Calu3 (cell line): ENCODE data around the gene CPT1C. TPM values are rescaled to one million over a fixed set of nuclear protein-coding genes. Genes with fewer than 3 reads are reported as not detected.
"Not testable (repeated sequence)": the region's sequence is repeated elsewhere in the genome, so short reads cannot be mapped to it uniquely, and the experiment has no call there.

Experiments used
- BruUV-seq: library from RNA; stranded (reverse); fragments of 400-500 nt; replicated peaks from 2 replicates; lab custom pipeline; 2021; lab: Mats Ljungman, UMichigan
- CTCF ChIA-PET: fragments of 300-600 bp; sonication (Branson Sonifier 250); formaldehyde crosslinking; loops from one replicate; lab custom pipeline; 2022; ENCODE audit warnings: antibody characterized with exemption; lab: Charles Lee
- DNase-seq: peaks from one replicate; pipeline ENCODE4 v3.0.0; 2022
- H3K27ac Mint-ChIP-seq: one replicate; pipeline ENCODE4 v1.8.0; 2022; ENCODE audit warnings: mixed read lengths; ENCODE audit not compliant: unreplicated experiment
- H3K27me3 Mint-ChIP-seq: one replicate; pipeline ENCODE4 v1.8.0; 2022; ENCODE audit warnings: mixed read lengths; ENCODE audit not compliant: unreplicated experiment
- H3K36me3 Mint-ChIP-seq: one replicate; pipeline ENCODE4 v1.8.0; 2022; ENCODE audit warnings: mild to moderate bottlenecking, moderate library complexity, mixed read lengths; ENCODE audit not compliant: insufficient read depth, unreplicated experiment
- H3K4me1 Mint-ChIP-seq: one replicate; pipeline ENCODE4 v1.8.0; 2022; ENCODE audit warnings: mild to moderate bottlenecking, low read depth, mixed read lengths; ENCODE audit not compliant: unreplicated experiment
- H3K4me3 Mint-ChIP-seq: one replicate; pipeline ENCODE4 v1.8.0; 2022; ENCODE audit warnings: mild to moderate bottlenecking, low read depth, moderate library complexity, mixed read lengths; ENCODE audit not compliant: unreplicated experiment
- H3K9me3 Mint-ChIP-seq: one replicate; pipeline ENCODE4 v1.8.0; 2022; ENCODE audit warnings: low read depth, mixed read lengths; ENCODE audit not compliant: unreplicated experiment
- intact Hi-C: fragments of 100-400 bp; cut with micrococcal nuclease; formaldehyde crosslinking; loops from one replicate; pipeline ENCODE4 v1.10.0; 2022; ENCODE audit not compliant: unreplicated experiment
- total RNA-seq: library from RNA; stranded (reverse); gene quantifications from 2 replicates; pipeline ENCODE4 v1.2.3, GENCODE V29; 2022
- TF ChIP-seq, protein P1 (sequence below): fragments of 200-600 bp; IDR thresholded peaks from one replicate; pipeline ENCODE4 v1.8.0; 2022; ENCODE audit warnings: antibody characterized with exemption; ENCODE audit not compliant: unreplicated experiment

The CPT1C gene
- total RNA-seq, 1 experiment from 2014 or later: 0.57 TPM

GRCh38 chr19:49718511-49718910 is 27.6 kb downstream of the CPT1C start:
- intact Hi-C loops: no loop called here
- Mint-ChIP-seq H3K27ac (no peak overlapping the region), H3K9me3 (no peaks in the 10 kb centered on the region), H3K4me1 (peaks cover 4% of the 10 kb centered on the region), H3K27me3 (peaks cover 8% of the 10 kb centered on the region), H3K36me3 (no peaks in the 10 kb centered on the region), H3K4me3 (no peak overlapping the region)
- TF ChIP-seq, protein P1, sequence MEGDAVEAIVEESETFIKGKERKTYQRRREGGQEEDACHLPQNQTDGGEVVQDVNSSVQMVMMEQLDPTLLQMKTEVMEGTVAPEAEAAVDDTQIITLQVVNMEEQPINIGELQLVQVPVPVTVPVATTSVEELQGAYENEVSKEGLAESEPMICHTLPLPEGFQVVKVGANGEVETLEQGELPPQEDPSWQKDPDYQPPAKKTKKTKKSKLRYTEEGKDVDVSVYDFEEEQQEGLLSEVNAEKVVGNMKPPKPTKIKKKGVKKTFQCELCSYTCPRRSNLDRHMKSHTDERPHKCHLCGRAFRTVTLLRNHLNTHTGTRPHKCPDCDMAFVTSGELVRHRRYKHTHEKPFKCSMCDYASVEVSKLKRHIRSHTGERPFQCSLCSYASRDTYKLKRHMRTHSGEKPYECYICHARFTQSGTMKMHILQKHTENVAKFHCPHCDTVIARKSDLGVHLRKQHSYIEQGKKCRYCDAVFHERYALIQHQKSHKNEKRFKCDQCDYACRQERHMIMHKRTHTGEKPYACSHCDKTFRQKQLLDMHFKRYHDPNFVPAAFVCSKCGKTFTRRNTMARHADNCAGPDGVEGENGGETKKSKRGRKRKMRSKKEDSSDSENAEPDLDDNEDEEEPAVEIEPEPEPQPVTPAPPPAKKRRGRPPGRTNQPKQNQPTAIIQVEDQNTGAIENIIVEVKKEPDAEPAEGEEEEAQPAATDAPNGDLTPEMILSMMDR: no peak
- DNase-seq: no peak
- BruUV-seq: no TSS peak
- CTCF ChIA-PET: no interaction called here

- no TSS peak for BruUV-seq
Observed at GRCh38 chr19:49718991-49719390, 28.1 kb downstream of the CPT1C start.

DNA sequence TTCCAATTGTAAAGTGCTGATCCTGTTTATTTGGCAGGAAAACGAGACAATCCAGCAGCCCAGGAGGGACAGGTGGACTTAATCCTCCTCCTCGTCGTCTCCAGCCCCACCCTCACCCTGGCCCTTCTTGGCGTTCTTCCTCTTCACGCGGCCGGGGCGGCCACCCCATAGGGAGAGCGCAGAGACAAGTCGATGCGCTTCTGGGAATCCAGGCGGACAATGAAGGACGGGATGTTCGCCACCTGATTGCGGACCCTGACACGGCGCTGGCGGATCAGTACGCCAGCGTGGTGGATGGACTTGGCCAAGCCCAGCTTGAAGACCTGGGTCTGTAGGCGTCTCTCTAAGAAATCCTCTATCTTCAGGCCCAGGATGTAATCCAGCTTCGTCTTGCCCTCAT is 28.5 kb downstream of the CPT1C start:
- H3K36me3 Mint-ChIP-seq, BruUV-seq: not testable (repeated sequence)
- CTCF ChIA-PET: interaction anchor here (0.6 to 0.7 kb wide), 2 partner anchors 46 to 924 kb away, joined by 3 to 4 read pairs; no protein-coding TSS in a partner anchor

More at GRCh38 chr19:49718991-49719390, 28.1 kb downstream of the CPT1C start:
- peaks cover 13% of the 10 kb centered on the region for H3K27me3 Mint-ChIP-seq
- no peak overlapping the region for H3K4me3 Mint-ChIP-seq
- H3K9me3 Mint-ChIP-seq: no peaks in the 10 kb centered on the region
- CTCF ChIA-PET: no interaction called here
- TF ChIP-seq, protein P1: no peak
- DNase-seq: no peak
- no peak overlapping the region for H3K27ac Mint-ChIP-seq
- intact Hi-C loops: no loop called here
- no peaks in the 10 kb centered on the region for H3K4me1 Mint-ChIP-seq
- H3K36me3 Mint-ChIP-seq: no peaks in the 10 kb centered on the region

DNA sequence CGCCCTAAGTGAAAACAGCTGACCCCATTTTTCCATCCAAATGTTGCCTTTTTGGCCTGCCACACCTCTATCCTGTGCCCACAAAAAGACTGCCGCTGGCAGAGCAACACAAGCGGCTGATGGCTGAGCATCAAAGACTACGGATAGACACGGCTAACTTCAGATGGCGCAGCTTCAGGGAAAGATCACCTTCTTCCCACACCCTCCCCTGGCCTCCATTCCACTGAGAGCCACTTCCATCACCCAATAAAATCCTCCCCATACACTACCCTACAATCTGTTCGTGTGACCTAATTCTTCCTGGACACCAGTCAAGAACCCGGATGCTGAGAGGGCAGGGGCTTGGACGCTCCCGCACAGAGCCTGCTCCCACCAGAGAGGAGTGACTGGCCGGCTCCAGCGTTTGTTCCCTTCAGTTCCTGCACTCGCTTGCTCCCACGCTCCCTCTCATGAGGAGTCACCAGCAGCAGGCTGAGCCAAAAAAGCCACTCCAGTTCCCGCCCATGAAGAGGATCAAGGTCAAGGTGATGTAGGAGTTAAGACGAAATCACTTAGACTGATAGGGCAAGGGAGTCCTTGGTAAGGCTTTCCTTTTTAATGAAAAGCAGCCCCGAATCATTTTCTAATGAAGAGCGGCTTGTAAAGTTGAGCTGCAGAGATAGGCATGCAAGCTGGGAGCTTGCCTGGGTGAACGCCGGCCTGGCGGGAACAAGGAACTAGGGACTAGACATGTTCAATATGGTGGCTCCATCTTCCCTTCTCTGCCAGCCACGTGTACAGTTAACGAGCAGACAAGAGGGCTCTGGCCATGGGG is 36.5 kb downstream of the CPT1C start:
- CTCF ChIA-PET: no interaction called here
- no peak overlapping the region for H3K27ac Mint-ChIP-seq
- TF ChIP-seq, protein P1: no peak
- no peaks in the 10 kb centered on the region for H3K36me3 Mint-ChIP-seq
- H3K9me3 Mint-ChIP-seq: no peaks in the 10 kb centered on the region
- peaks cover 44% of the 10 kb centered on the region for H3K27me3 Mint-ChIP-seq
- DNase-seq: no peak
- no TSS peak for BruUV-seq
- no peak overlapping the region for H3K4me3 Mint-ChIP-seq
- intact Hi-C loops: loop anchor here (2.0 kb wide), 1 partner anchor 27 kb away; no protein-coding TSS in a partner anchor
- no peaks in the 10 kb centered on the region for H3K4me1 Mint-ChIP-seq

More for the DNA sequence above, 28.5 kb downstream of the CPT1C start:
- H3K27ac Mint-ChIP-seq, intact Hi-C loops, H3K4me1 Mint-ChIP-seq, H3K4me3 Mint-ChIP-seq, DNase-seq, H3K9me3 Mint-ChIP-seq: not testable (repeated sequence)
- peaks cover 13% of the 10 kb centered on the region for H3K27me3 Mint-ChIP-seq

DNA sequence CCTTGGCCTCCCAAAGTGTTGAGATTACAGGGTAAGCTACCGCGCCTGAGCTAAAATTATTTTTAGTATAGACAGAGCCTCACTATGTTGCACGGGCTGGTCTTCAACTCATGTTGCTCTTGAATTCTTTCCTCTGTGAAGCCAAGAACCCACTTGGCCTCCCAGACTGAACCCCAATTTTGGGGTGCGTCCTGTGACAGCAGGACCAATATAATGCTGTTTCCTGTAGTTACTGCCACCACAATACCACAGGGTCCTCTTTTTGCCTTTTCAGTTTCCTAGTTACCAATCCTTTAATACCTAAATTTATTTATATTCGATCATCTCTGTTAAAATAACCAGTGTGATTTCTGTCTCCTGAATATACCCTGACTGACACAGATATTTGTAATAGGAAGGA is 39.2 kb downstream of the CPT1C start:
- no peak overlapping the region for H3K27ac Mint-ChIP-seq
- DNase-seq: no peak
- CTCF ChIA-PET: interaction anchor here (0.6 kb wide), 1 partner anchor 468 kb away, joined by 3 read pairs; no protein-coding TSS in a partner anchor
- BruUV-seq: no TSS peak
- no peak overlapping the region for H3K4me3 Mint-ChIP-seq
- H3K27me3 Mint-ChIP-seq: peaks cover 33% of the 10 kb centered on the region
- H3K4me1 Mint-ChIP-seq: no peaks in the 10 kb centered on the region
- H3K9me3 Mint-ChIP-seq: no peaks in the 10 kb centered on the region
- intact Hi-C loops: no loop called here
- TF ChIP-seq, protein P1: no peak
- H3K36me3 Mint-ChIP-seq: no peaks in the 10 kb centered on the region
